SW 1271 (cell line): ENCODE measurements around the gene CTNND2.
"Not testable (repeated sequence)": the region's sequence is repeated elsewhere in the genome, so short reads cannot be mapped to it uniquely, and the experiment has no call there.

Experiments used
- DNase-seq, 2 experiments: peaks; one replicate each; lab custom pipeline; 2025; lab: John Stamatoyannopoulos, UW

The CTNND2 gene

GRCh38 chr5:11873587-11873986 is 30.7 kb downstream of the CTNND2 start:
- no peak for DNase-seq

DNA sequence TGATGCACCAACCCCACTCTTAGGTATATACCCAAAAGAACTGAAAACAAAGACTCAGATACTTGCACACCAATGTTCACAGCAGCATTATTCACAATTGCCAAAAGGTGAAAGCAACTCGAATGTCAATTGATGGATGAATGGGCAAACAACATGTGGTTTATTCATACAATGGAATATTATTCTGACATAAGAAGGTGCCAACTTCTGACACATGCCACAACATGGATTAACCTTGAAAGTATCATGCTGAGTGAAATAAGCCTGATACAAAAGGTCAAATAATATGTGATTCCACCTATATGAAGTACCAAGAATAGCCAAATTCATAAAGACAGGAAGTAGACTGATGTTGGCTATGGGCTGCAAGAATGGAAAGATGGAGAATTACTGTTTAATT is 35.0 kb downstream of the CTNND2 start:
- no peak for DNase-seq

- no peak for DNase-seq
These were observed 40.3 kb downstream of the CTNND2 start for GRCh38 chr5:11863911-11864310.

DNA sequence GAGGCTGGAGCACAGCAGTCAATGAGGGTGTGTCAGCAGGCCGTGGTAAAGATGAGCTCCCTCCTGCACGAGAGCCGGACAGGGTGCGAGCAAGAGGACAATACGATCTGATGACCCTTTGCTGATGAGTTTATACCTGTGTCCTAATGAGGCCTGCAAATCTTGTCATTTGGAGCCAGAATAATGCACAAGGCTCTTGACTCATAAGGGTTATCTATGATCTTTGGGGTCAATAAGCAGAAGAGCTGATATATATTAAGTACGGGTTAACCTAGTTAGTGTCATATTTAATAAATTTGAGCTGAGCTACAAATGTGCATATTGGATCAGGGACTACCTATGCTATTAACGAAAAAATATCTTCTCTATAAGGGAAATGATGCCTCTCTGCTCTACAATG is 46.9 kb downstream of the CTNND2 start:
- no peak for DNase-seq

- no peak for DNase-seq
These were observed 49.3 kb downstream of the CTNND2 start for GRCh38 chr5:11854936-11855335.

- DNase-seq = no peak
These were observed 50.5 kb downstream of the CTNND2 start for GRCh38 chr5:11853796-11854195.

- DNase-seq = no peak
These were observed 51.1 kb downstream of the CTNND2 start for GRCh38 chr5:11853140-11853539.

- no peak for DNase-seq
These were observed 51.5 kb downstream of the CTNND2 start for GRCh38 chr5:11852717-11853087.

DNA sequence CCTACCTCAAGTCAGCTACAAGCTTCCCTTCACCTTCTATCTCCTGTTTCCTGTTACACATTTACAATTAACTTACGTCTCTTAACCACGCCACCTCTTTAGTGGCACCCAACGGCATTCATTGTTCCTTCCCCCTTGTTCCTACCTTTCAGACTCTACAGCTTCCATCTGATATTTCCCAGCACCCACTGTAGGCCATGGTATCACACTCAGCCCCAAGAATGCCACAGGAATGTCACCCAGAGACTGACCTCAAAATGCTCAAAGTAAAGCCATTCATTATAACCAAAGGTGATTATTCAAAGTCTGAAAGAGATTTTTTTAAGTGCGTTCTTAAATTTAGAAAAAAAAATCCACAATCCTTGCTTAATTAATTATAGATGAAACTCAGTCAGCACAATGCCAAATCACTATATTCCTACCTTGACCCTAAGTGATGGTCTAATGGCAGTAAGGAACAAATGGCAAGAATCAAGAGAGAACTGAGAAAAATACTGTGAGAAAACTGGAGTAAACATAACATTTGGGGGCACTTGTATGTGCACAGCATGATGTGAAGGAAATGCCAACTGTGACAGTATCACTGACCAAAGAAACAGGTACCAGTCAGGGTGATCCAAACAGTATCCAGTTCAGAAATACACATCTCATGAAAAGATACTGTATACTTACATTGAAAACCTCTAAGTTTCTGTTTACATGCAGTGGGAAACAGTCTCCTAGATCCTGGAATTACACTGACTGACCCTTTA is 52.1 kb downstream of the CTNND2 start:
- DNase-seq = no peak

- no peak for DNase-seq
These were observed 52.8 kb downstream of the CTNND2 start for GRCh38 chr5:11851416-11851815.

GRCh38 chr5:11828566-11828965 is 75.7 kb downstream of the CTNND2 start:
- not testable (repeated sequence) for DNase-seq

- DNase-seq = no peak
These were observed 81.6 kb downstream of the CTNND2 start for GRCh38 chr5:11822598-11822997.

- DNase-seq = no peak
These were observed 88.3 kb downstream of the CTNND2 start for GRCh38 chr5:11815916-11816315.

GRCh38 chr5:11815481-11815880 is 88.8 kb downstream of the CTNND2 start:
- DNase-seq = no peak

DNA sequence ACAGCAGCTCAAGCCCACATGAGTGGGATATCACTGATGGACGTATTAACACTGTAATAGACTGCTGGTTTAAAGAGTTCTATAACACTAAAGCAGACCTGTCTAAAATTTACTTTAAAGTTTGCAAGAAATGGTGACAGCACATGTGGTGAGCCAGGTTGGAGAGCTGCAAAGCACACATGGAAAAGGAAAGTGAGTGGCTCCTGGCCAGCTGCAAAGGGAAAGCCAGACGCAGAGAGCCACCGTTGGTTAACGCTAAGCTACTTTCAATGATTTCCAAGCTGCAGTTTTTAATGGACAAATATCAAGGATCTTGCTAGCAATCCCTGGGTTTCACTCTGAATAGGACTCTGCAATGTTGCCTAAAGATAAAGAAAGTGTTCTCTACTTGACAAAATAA is 89.9 kb downstream of the CTNND2 start:
- no peak for DNase-seq

DNA sequence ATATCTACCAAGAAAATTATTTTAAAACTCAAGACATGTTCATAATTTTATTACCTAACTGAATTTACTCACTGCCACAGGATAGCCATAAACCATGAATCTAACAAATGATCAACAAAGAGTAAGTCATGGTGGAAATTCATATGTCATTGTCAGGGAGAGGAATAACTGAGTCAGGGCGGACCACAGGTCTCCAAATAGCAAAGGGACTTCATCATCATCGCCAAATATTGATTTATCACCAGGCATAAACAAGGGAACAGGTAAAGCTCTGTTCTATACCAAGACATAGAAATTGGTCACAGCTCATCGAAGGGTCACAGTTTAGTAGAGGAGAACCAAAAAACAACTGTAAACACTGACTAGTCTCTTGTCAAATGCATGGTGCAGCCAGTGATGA is 94.8 kb downstream of the CTNND2 start:
- DNase-seq = no peak

- no peak for DNase-seq
These were observed 100.8 kb downstream of the CTNND2 start for GRCh38 chr5:11803436-11803835.

DNA sequence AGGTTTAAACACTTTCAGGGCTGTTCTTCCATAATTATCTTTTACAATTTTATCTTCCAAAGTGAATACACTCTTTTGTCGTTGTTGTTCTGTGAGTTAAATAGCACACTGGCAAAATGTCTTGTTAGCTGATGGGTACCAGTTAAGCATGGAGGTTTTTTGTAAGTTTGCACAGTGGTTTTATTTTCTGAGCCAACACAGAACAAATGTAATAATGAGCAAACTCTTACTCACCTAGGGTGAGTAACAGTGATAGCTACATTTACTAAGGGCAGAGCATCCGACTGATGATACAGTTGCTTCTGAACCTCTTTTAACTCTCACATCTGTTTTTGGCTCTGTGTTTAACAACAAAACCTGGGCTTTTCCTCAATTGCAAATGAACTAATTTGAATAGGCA is 103.2 kb downstream of the CTNND2 start:
- DNase-seq = no peak

- no peak for DNase-seq
These were observed 107.1 kb downstream of the CTNND2 start for GRCh38 chr5:11797132-11797531.

GRCh38 chr5:11793396-11793795 is 110.8 kb downstream of the CTNND2 start:
- DNase-seq = no peak

DNA sequence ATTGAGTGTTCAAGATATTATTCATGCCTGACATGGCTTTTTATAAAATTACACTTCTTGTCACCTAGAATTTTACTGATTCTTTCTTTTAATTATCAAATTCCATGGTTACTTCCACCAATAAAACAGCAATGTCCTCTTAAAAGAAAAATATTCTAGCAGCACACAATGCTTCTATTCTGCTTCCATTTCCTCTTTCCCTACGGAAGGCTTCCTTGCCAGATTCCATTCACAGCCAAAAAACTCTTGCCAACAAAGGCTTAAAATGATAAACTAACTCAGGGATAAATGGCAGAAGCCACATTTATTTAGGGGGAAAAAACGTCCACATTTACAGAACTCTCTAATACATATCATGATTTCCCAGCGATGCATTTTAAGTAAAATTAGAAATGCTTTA is 111.6 kb downstream of the CTNND2 start:
- DNase-seq = no peak

DNA sequence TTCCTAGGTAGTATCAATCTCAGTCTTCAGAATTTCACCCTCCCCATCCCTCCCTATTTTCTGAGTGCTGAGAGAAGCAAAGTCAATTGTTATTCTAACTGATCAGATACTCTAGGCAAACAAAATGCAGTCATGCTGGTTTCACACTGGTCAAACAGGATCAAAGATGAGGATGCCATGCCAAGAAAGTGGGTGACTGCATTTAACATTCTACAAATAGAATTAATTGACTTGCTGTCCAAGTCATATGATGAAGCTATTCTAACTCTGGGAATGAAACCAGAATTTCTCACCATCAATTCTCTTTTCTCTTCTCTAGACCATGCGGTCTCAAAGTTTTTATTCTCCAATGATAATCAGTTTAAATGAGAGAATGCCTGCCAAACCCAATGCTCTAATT is 112.5 kb downstream of the CTNND2 start:
- DNase-seq = no peak

DNA sequence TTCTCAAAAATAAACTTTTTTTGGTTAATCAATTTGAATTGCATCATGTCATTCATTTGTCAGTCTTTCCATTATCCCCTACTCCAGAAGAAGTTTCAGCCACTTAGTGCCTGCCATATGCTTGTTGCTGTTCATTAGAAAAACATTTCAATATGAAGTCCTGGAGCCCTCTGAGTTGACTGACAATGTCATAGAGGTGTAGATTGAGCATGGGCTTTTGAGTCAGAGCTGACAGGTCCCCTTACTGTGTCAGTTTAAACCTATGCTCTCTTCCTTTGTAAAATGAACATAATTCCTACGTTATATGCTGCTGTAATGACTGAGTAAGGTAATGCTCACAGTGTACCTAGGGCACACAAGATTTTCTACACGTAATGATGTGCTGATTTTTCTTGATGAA is 114.0 kb downstream of the CTNND2 start:
- DNase-seq = no peak

DNA sequence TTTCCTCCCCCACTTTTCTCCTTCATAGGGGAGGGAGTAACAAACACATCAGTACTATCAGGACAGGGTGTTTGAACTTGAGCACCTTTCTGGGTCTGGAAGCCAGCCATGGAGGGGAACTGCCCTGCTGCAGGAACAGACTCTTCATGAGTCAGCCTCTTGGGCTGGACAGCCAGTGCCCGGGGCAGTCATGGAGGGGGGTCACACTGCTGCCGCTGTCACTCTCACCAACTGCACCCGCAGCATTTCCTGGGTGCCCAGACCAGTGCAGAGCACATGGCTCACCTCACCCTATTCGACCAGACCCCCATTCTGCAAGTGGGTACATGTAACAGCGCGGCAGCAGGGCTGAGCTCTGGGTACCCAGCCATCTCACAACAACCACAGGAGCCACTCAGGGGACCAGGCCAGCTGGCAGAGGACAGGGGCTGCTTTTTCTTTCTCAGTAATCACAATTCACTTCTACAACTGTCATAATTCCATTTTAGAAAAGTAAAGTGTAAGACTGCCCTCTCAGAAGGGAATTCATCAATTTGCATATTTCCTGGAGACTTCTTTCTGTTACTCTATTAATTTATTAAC is 118.4 kb downstream of the CTNND2 start:
- no peak for DNase-seq
